Type B pancreatic cell (in vitro differentiated cells): ENCODE results near the gene ALK. TPM values are rescaled to one million over a fixed set of nuclear protein-coding genes. Genes with fewer than 3 reads are reported as not detected.

Experiments
- DNase-seq: peaks from one replicate; pipeline ENCODE4 v3.0.0; 2021; ENCODE audit warnings: mixed read lengths; ENCODE audit not compliant: unreplicated experiment; ENCODE audit errors: extremely low spot score
- H3K27ac Mint-ChIP-seq: 2 replicates; pipeline ENCODE4 v1.8.0; 2021; ENCODE audit warnings: mild to moderate bottlenecking, mixed read lengths
- H3K27me3 Mint-ChIP-seq: 2 replicates; pipeline ENCODE4 v1.8.0; 2021; ENCODE audit warnings: mixed read lengths
- H3K36me3 Mint-ChIP-seq: 2 replicates; pipeline ENCODE4 v1.8.0; 2021; ENCODE audit warnings: mixed read lengths
- H3K4me1 Mint-ChIP-seq: one replicate; pipeline ENCODE4 v1.8.0; 2021; ENCODE audit warnings: mixed read lengths; ENCODE audit not compliant: unreplicated experiment
- H3K4me3 Mint-ChIP-seq: 2 replicates; pipeline ENCODE4 v1.8.0; 2021; ENCODE audit warnings: mild to moderate bottlenecking, mixed read lengths
- H3K9me3 Mint-ChIP-seq: 2 replicates; pipeline ENCODE4 v1.8.0; 2021; ENCODE audit warnings: mixed read lengths
- CTCF ChIP-seq: fragments of 200-600 bp; sonication (generic); conservative IDR thresholded peaks from 2 replicates; pipeline ENCODE4 v1.5.0; 2021; ENCODE audit warnings: antibody characterized with exemption, mild to moderate bottlenecking
- total RNA-seq: library from RNA; stranded (reverse); gene quantifications from 2 replicates; pipeline ENCODE4 v1.2.1, GENCODE V29; 2021; ENCODE audit warnings: low replicate concordance

ALK gene
- total RNA-seq, 1 donor from 2014 or later: 7.7 TPM

GRCh38 chr2:29697181-29697580 is 224.2 kb downstream of the ALK start:
- no peak for DNase-seq
- TF ChIP-seq CTCF: no peak
- Mint-ChIP-seq H3K36me3 (peaks cover 17% of the 10 kb centered on the region), H3K27ac (no peak overlapping the region), H3K4me1 (no peaks in the 10 kb centered on the region), H3K4me3 (no peak overlapping the region), H3K9me3 (peaks cover 9% of the 10 kb centered on the region), H3K27me3 (no peaks in the 10 kb centered on the region)

- Mint-ChIP-seq H3K27me3 (no peaks in the 10 kb centered on the region), H3K9me3 (peaks cover 9% of the 10 kb centered on the region), H3K36me3 (peaks cover 17% of the 10 kb centered on the region), H3K27ac (no peak overlapping the region), H3K4me3 (no peak overlapping the region), H3K4me1 (no peaks in the 10 kb centered on the region)
- no peak for DNase-seq
- TF ChIP-seq CTCF: no peak
These were observed 226.6 kb downstream of the ALK start for GRCh38 chr2:29694741-29695140.

GRCh38 chr2:29691391-29691950 is 229.9 kb downstream of the ALK start:
- H3K27ac Mint-ChIP-seq: no peak overlapping the region
- no peak for TF ChIP-seq CTCF
- H3K4me3 Mint-ChIP-seq: no peak overlapping the region
- H3K4me1 Mint-ChIP-seq: no peaks in the 10 kb centered on the region
- peaks cover 17% of the 10 kb centered on the region for H3K36me3 Mint-ChIP-seq
- H3K27me3 Mint-ChIP-seq: no peaks in the 10 kb centered on the region
- peaks cover 9% of the 10 kb centered on the region for H3K9me3 Mint-ChIP-seq
- no peak for DNase-seq

- DNase-seq: no peak
- peaks cover 13% of the 10 kb centered on the region for H3K36me3 Mint-ChIP-seq
- H3K27me3 Mint-ChIP-seq: no peaks in the 10 kb centered on the region
- H3K4me3 Mint-ChIP-seq: no peak overlapping the region
- no peak for TF ChIP-seq CTCF
- H3K9me3 Mint-ChIP-seq: peaks cover 9% of the 10 kb centered on the region
- no peak overlapping the region for H3K27ac Mint-ChIP-seq
- H3K4me1 Mint-ChIP-seq: no peaks in the 10 kb centered on the region
These were observed 231.7 kb downstream of the ALK start for GRCh38 chr2:29689666-29690065.

GRCh38 chr2:29688429-29688828 is 233.0 kb downstream of the ALK start:
- no peak overlapping the region for H3K4me3 Mint-ChIP-seq
- no peaks in the 10 kb centered on the region for H3K27me3 Mint-ChIP-seq
- no peak overlapping the region for H3K27ac Mint-ChIP-seq
- H3K36me3 Mint-ChIP-seq: peaks cover 10% of the 10 kb centered on the region
- no peak for DNase-seq
- TF ChIP-seq CTCF: no peak
- peaks cover 9% of the 10 kb centered on the region for H3K9me3 Mint-ChIP-seq
- H3K4me1 Mint-ChIP-seq: no peaks in the 10 kb centered on the region

GRCh38 chr2:29687121-29687520 is 234.3 kb downstream of the ALK start:
- H3K27me3 Mint-ChIP-seq: no peaks in the 10 kb centered on the region
- H3K36me3 Mint-ChIP-seq: no peaks in the 10 kb centered on the region

More at GRCh38 chr2:29687121-29687520, 234.3 kb downstream of the ALK start:
- no peak for TF ChIP-seq CTCF
- H3K4me1 Mint-ChIP-seq: no peaks in the 10 kb centered on the region
- no peaks in the 10 kb centered on the region for H3K9me3 Mint-ChIP-seq
- DNase-seq: no peak
- no peak overlapping the region for H3K27ac Mint-ChIP-seq
- no peak overlapping the region for H3K4me3 Mint-ChIP-seq
